NAMALWA (cell line): ENCODE data around the gene WNT7B.

ENCODE experiments used
- DNase-seq: peaks from one replicate; pipeline ENCODE4 v3.0.0-alpha.2; 2015; ENCODE audit warnings: low spot score

The WNT7B gene

DNA sequence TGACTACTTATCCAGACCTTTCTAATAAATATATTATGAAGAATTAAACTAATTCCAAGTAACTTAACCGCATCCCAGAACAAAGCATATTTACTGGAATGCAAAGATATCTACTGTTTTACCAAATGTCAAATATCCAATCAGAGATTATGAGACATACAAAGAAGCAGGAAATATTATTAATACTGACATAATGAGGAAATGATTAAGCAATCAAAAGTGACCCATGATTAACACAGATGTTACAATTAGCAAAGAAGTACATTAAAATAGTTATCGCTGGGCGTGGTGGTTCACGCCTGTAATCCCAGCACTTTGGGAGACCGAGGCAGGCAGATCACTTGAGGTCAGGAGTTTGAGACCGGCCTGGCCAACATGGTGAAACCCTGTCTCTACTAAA is 105.2 kb downstream of the WNT7B start:
- DNase-seq, result no peak
